Measurements from ENCODE around the gene CIDEB.

- no peak for TF ChIP-seq POLR2AphosphoS5 (IDR thresholded peaks at IDR 0.05; ENCODE audit: borderline replicate concordance, low read depth, low read length)
- TF ChIP-seq EZH2 (IDR thresholded peaks at IDR 0.05) = no peak
Observed at GRCh38 chr14:24268225-24268624, 39.6 kb downstream of the CIDEB start.

Measured in SK-N-MC (cell line).